NCI-H524 treated with DMSO at 0.1 percent for 48 hours (cell line): ENCODE measurements around the gene SEC61A2.
"Not testable (repeated sequence)": the region's sequence is repeated elsewhere in the genome, so short reads cannot be mapped to it uniquely, and the experiment has no call there.

Experiments used
- DNase-seq: peaks from one replicate; lab custom pipeline; 2025; lab: John Stamatoyannopoulos, UW

SEC61A2 gene

GRCh38 chr10:12129222-12130111, at the start of gene SEC61A2:
SEC61A2 (plus strand) TSS chr10:12129677; CDS start chr10:12129788, 111 bp downstream.
- no peak for DNase-seq

- no peak for DNase-seq
Measured at GRCh38 chr10:12081470-12081869, 48.0 kb upstream of the SEC61A2 start.

GRCh38 chr10:12081879-12082557, 47.5 kb upstream of the SEC61A2 start:
- DNase-seq: no peak

- DNase-seq: no peak
Measured at GRCh38 chr10:12088919-12089318, 40.6 kb upstream of the SEC61A2 start.

GRCh38 chr10:12091421-12091820, 38.1 kb upstream of the SEC61A2 start:
- DNase-seq: no peak

DNA sequence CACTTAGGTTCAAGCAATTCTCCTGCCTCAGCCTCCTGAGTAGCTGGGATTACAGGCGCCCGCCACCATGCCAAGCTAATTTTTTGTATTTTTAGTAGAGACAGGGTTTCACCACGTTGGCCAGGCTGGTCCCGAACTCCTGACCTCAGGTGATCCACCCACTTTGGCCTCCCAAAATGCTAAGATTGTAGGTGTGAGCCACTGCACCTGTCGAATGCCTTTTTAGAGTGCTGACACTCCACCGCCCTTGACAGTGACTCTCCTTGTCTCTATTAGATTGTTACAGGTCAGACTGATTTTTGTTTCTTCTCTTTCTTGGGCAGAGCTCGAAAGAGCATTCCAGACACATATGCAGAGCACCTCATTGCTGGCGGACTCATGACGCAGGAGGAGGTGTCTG, 32.1 kb upstream of the SEC61A2 start:
- DNase-seq: not testable (repeated sequence)

- no peak for DNase-seq
Measured at GRCh38 chr10:12097791-12098190, 31.7 kb upstream of the SEC61A2 start.

DNA sequence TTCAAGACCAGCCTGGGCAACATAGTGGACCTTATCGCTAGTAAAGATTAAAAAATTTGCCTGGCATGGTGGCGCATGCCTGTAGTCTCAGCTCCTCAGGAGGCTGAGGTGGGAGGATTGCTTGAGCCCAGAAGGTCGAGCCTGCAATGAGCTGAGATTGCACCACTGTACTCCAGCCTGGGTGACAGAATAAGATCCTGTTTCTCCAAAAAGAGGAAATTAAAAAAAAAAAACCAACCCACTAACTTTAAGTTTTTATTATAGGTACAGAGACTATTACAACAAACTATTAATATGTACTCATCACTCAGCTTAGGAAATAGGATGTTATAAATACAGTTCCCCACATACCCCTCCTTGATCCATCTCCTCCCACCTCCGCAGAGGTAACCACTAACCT, 30.5 kb upstream of the SEC61A2 start:
- no peak for DNase-seq

- DNase-seq: no peak
Measured at GRCh38 chr10:12103802-12104201, 25.7 kb upstream of the SEC61A2 start.

GRCh38 chr10:12107781-12108180, 21.7 kb upstream of the SEC61A2 start:
- no peak for DNase-seq

- no peak for DNase-seq
Measured at GRCh38 chr10:12109286-12109685, 20.2 kb upstream of the SEC61A2 start.

GRCh38 chr10:12111528-12111927, 17.9 kb upstream of the SEC61A2 start:
- DNase-seq: no peak

GRCh38 chr10:12113627-12114026, 15.8 kb upstream of the SEC61A2 start:
- no peak for DNase-seq

GRCh38 chr10:12121673-12122072, 7.8 kb upstream of the SEC61A2 start:
- DNase-seq: no peak

GRCh38 chr10:12130237-12130872, 878 bp downstream of the SEC61A2 start:
- DNase-seq: peak; percentile 19

DNA sequence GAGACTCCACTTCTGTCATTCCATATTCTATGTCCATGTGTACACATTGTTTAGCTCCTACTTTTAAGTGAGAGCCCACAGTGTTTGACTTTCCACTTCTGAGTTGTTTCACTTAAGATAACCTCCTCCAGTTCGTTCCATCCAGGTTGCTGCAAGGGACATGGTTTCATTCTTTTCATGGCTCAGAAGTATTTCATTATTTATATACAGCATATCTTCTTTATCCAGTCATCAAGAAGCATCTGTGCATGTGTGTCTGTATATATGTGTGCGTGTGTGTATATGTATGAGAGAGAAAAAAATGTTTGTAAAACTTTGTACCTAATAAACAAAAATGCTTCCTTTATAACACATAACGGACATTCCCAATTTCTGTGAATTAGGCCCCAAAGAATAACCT, 6.2 kb downstream of the SEC61A2 start:
- DNase-seq: no peak

- DNase-seq: no peak
Measured at GRCh38 chr10:12140038-12140437, 10.6 kb downstream of the SEC61A2 start.

GRCh38 chr10:12144538-12144937, 15.1 kb downstream of the SEC61A2 start:
- no peak for DNase-seq

DNA sequence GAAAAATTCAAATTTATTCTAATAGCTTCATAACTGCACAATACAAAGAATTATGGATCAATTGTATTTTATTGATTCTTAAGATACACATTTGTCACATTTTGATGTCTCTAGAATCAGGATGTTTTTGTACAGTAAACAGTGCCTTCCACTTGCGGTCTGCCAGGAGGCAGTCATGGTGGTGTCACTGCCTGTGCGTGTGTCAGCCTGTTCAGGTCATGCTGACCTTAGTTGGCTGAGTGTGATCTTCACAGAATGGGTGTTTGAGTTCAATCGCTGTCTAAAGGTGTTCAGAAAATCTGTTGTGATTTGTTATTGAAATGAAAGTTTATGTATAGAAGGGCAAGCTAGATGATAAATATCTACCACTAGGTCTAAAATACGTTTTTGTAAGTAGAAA, 20.7 kb downstream of the SEC61A2 start:
- DNase-seq: no peak

- DNase-seq: no peak
Measured at GRCh38 chr10:12154516-12154915, 25.0 kb downstream of the SEC61A2 start.

- DNase-seq: no peak
Measured at GRCh38 chr10:12156367-12157123, 27.1 kb downstream of the SEC61A2 start.

DNA sequence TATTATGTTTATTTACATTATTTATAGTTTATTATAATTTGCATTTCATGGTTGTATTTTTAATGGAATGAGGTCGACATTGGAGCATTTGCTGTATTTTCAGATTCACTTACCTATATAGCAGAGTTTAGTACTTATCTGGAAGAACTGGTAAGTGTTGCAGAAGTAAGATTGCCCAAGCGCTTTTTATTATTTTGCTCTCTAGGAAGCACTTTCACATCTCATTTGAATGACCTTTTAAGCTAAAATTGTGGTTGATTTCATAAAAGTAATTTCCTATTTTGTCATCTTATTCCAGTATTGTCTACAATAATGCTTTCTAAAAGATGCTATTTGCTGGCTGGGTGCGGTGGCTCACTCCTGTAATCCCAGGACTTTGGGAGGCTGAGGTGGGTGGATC, 28.6 kb downstream of the SEC61A2 start:
- DNase-seq: no peak
